K562 (cell line): ENCODE measurements around the gene RSBN1L. TPM values are rescaled to one million over a fixed set of nuclear protein-coding genes. Genes with fewer than 3 reads are reported as not detected.

Experiments used
- ATAC-seq: fragments of 200-7000 bp; cut with Tn5 transposase; 3 replicates; pipeline ENCODE4 v1.9.1; 2020; ENCODE audit warnings: moderate library complexity
- BruUV-seq: library from RNA; stranded (reverse); fragments of 400-500 nt; replicated peaks from 2 replicates; lab custom pipeline; 2021; lab: Mats Ljungman, UMichigan
- CTCF ChIA-PET: fragments of 300-600 bp; formaldehyde crosslinking; extraction: SDS; loops from one replicate; lab custom pipeline; 2021; ENCODE audit warnings: low intra/inter-chr PET ratio; lab: Yijun Ruan, JAX
- POLR2A ChIA-PET: fragments of 300-600, 350-650 bp; sonication (Branson Sonifier 250); formaldehyde crosslinking; extraction: SDS; loops from one replicate; lab custom pipeline; 2021; ENCODE audit warnings: antibody characterized with exemption, inconsistent platforms; lab: Yijun Ruan, JAX
- DNase-seq, 4 experiments: peaks; one replicate each; pipeline versions ENCODE4 v3.0.0 to v3.0.0-alpha.2; 2011 to 2018; ENCODE audit warnings: low spot score in 3 of 4, mixed read lengths in 3 of 4; ENCODE audit errors: extremely low read depth in 1 of 4
- FAIRE-seq: peaks from 2 replicates; lab custom pipeline; 2011; peaks lifted over from hg19 to GRCh38; lab: Jason Lieb, UNC
- H2AFZ ChIP-seq: 2 replicates; pipeline ENCODE4 v1.6.0; 2011; ENCODE audit warnings: low read depth, low read length, control low read depth, inconsistent platforms
- H3K27ac ChIP-seq: fragments of 200-600 bp; 3 replicates; pipeline ENCODE4 v1.8.0; 2011; ENCODE audit warnings: low read depth, mild to moderate bottlenecking, control low read depth, inconsistent platforms, low read length, moderate library complexity, mixed read lengths; ENCODE audit errors: extremely low read depth
- H3K27me3 ChIP-seq, 2 experiments: fragments of 300-600 bp in 1 of 2; 2 replicates in 1 of 2; 3 replicates in 1 of 2; pipeline versions ENCODE4 v1.6.0 to v1.8.0; 2011; ENCODE audit warnings: inconsistent platforms in 2 of 2, low read length in 2 of 2, mild to moderate bottlenecking in 1 of 2, mixed read lengths in 1 of 2, moderate library complexity in 1 of 2; ENCODE audit not compliant: control insufficient read depth in 2 of 2, insufficient read depth in 2 of 2
- H3K36me3 ChIP-seq: fragments of 300-600 bp; 3 replicates; pipeline ENCODE4 v1.8.0; 2011; ENCODE audit warnings: mild to moderate bottlenecking, low read length, inconsistent platforms; ENCODE audit not compliant: control insufficient read depth, insufficient read depth
- H3K4me1 ChIP-seq, 2 experiments: fragments of 200-600 bp in 1 of 2; replicated peaks in 1 of 2; 2 replicates in 1 of 2; 3 replicates in 1 of 2; pipeline versions ENCODE4 v1.5.1 to v1.8.0; 2011; ENCODE audit warnings: inconsistent platforms in 2 of 2, low read length in 2 of 2, mild to moderate bottlenecking in 1 of 2, mixed read lengths in 1 of 2, moderate library complexity in 1 of 2; ENCODE audit not compliant: control insufficient read depth in 2 of 2, insufficient read depth in 2 of 2
- H3K4me2 ChIP-seq: 2 replicates; pipeline ENCODE4 v1.6.1; 2011; ENCODE audit warnings: low read length, control low read depth, inconsistent platforms, mixed read lengths; ENCODE audit not compliant: insufficient read depth
- H3K4me3 ChIP-seq: fragments of 200-600 bp; sonication (generic), shearing (Covaris generic); 2 replicates; pipeline ENCODE4 v1.5.1; 2016; ENCODE audit warnings: control low read depth, inconsistent platforms
- H3K79me2 ChIP-seq: fragments of 200-600 bp; 3 replicates; pipeline ENCODE4 v1.8.0; 2011; ENCODE audit warnings: low read length, inconsistent platforms; ENCODE audit not compliant: control insufficient read depth, insufficient read depth
- H3K9ac ChIP-seq, 2 experiments: 2 replicates each; pipeline versions ENCODE4 v1.6.0 to v1.6.1; 2011; ENCODE audit warnings: low read depth in 2 of 2, low read length in 2 of 2, control low read depth in 1 of 2, inconsistent platforms in 1 of 2, mild to moderate bottlenecking in 1 of 2, mixed read lengths in 1 of 2; ENCODE audit not compliant: insufficient read depth in 1 of 2
- H3K9me1 ChIP-seq: one replicate; pipeline ENCODE4 v1.6.0; 2011; ENCODE audit warnings: inconsistent platforms, mild to moderate bottlenecking, low read length, moderate library complexity; ENCODE audit not compliant: control insufficient read depth, insufficient read depth
- H3K9me3 ChIP-seq: replicated peaks from 2 replicates; pipeline ENCODE4 v1.5.1; 2011; ENCODE audit warnings: low read depth, low read length, inconsistent platforms; ENCODE audit not compliant: control insufficient read depth, insufficient read depth
- H4K20me1 ChIP-seq: replicated peaks from 2 replicates; pipeline ENCODE4 v1.6.1; 2011; ENCODE audit warnings: low read length, inconsistent platforms, mixed read lengths; ENCODE audit not compliant: control insufficient read depth, insufficient read depth
- ATF4 ChIP-seq: fragments of 450-650 bp; formaldehyde crosslinking; IDR thresholded peaks from 2 replicates; pipeline ENCODE4 v1.4.0; 2022; ENCODE audit warnings: mild to moderate bottlenecking, moderate library complexity
- CC2D1A ChIP-seq: fragments of 450-650 bp; IDR thresholded peaks from 2 replicates; pipeline ENCODE4 v1.6.1; 2017; ENCODE audit warnings: mild to moderate bottlenecking
- DIDO1 ChIP-seq: fragments of 450-650 bp; IDR thresholded peaks from 2 replicates; pipeline ENCODE4 v1.6.1; 2016; ENCODE audit warnings: low read depth, missing biosample characterization, missing genetic modification characterization
- DMBX1 ChIP-seq: fragments of 250-450 bp; sonication (Bioruptor Pico); IDR thresholded peaks from 2 replicates; pipeline ENCODE4 v1.8.0; 2022; ENCODE audit warnings: inconsistent platforms, mild to moderate bottlenecking, moderate library complexity, borderline replicate concordance
- FOXO4 ChIP-seq: fragments of 450-650 bp; formaldehyde crosslinking; IDR thresholded peaks from 2 replicates; pipeline ENCODE4 v1.4.0; 2020; ENCODE audit warnings: mild to moderate bottlenecking, moderate library complexity
- IFI16 ChIP-seq: fragments of 250-450 bp; sonication (Bioruptor Pico); IDR thresholded peaks from 2 replicates; pipeline ENCODE4 v2.1.2; 2022; ENCODE audit warnings: mild to moderate bottlenecking, inconsistent platforms
- MCM5 ChIP-seq: fragments of 450-650 bp; IDR thresholded peaks from 2 replicates; pipeline ENCODE4 v1.6.1; 2016; ENCODE audit warnings: low read depth
- POLR2A ChIP-seq: fragments of 450-650 bp; conservative IDR thresholded peaks from 2 replicates; pipeline ENCODE4 v1.6.1; 2016
- SRSF9 ChIP-seq: fragments of 200-400 bp; formaldehyde crosslinking; IDR thresholded peaks from 2 replicates; pipeline ENCODE4 v1.6.1; 2017; ENCODE audit warnings: low read depth, low read length, borderline replicate concordance
- ZMIZ1 ChIP-seq, 2 experiments: fragments of 150-350 bp in 1 of 2; IDR thresholded peaks; 2 replicates each; pipeline ENCODE4 v1.6.1; 2012 to 2016; ENCODE audit warnings: low read depth in 2 of 2, low read length in 2 of 2, mild to moderate bottlenecking in 1 of 2, moderate library complexity in 1 of 2
- ZNF121 ChIP-seq: sonication (generic); formaldehyde crosslinking; conservative IDR thresholded peaks from 2 replicates; pipeline ENCODE4 v1.8.0; 2022; ENCODE audit warnings: missing genetic modification reagents
- WGBS: fragments of 100-300 bp; shearing (Covaris generic); methylation state at CpG from one replicate; pipeline ENCODE4 v1.1.6; 2016; ENCODE audit warnings: low coverage, mixed read lengths; ENCODE audit not compliant: insufficient coverage; ENCODE audit errors: missing lambda C conversion rate; 5-methylcytosine and 5-hydroxymethylcytosine counted together
- in situ Hi-C: fragments of 300-500 bp; cut with MboI; formaldehyde crosslinking; loops from 4 replicates; pipeline ENCODE4 v1.15.0; 2018; ENCODE audit warnings: inconsistent platforms, mixed read lengths
- intact Hi-C: fragments of 100-400 bp; cut with micrococcal nuclease; formaldehyde crosslinking; loops from 2 replicates; pipeline ENCODE4 v1.14.2; 2022
- polyA plus RNA-seq, 8 experiments: library from polyadenylated mRNA; depleted of rRNA in 4 of 8; stranded (reverse) in 5 of 8; unstranded in 3 of 8; fragments of >200 nt; fragmentation: Nextera tagmentation in 2 of 8; fragmentation: Illumina TruSeq in 1 of 8; extraction: Ambion mirVana in 2 of 8; extraction: Trizol in 1 of 8; gene quantifications; 2 replicates each; pipeline versions ENCODE4 v1.2.1 to v1.2.3, GENCODE V29; 2011 to 2014; ENCODE audit warnings: inconsistent platforms in 1 of 8, missing spikeins in 1 of 8
- total RNA-seq, 7 experiments: library from RNA; depleted of rRNA in 6 of 7; stranded (reverse); fragments of >200 nt in 6 of 7; fragmentation: Illumina TruSeq in 2 of 7; extraction: Trizol in 2 of 7; gene quantifications; 2 replicates each; pipeline versions ENCODE4 v1.2.1 to v1.2.3, GENCODE V29; 2011 to 2021; ENCODE audit warnings: low replicate concordance in 1 of 7

RSBN1L gene
- total and polyA plus RNA-seq, 9 of the 15 experiments (the other 6 are each of a cell fraction or from before 2014, with no cell fraction given), result 6.2 to 35.2 (median 20.1) TPM

- in situ Hi-C loops, result no loop called here
- H3K4me3 ChIP-seq, result no peak overlapping the region
- no peak for TF ChIP-seq ZNF121 (CRISPR knock-in tag)
- no peak for TF ChIP-seq IFI16 (CRISPR knock-in tag)
- TF ChIP-seq POLR2A, result no peak
- TF ChIP-seq, all 486 proteins: peak for 0
- Histone ChIP-seq H4K20me1 (no peaks in the 10 kb centered on the region), H3K9me3 (no peaks in the 10 kb centered on the region), H2AFZ (no peak overlapping the region), H3K36me3 (peaks cover 67% of the 10 kb centered on the region), H3K9me1 (no peaks in the 10 kb centered on the region), H3K4me1 (peaks cover 2 to 14% of the 10 kb centered on the region in 2 experiments; a peak in 4 of 5 replicates), H3K27ac (no peak overlapping the region), H3K9ac (no peak overlapping the region), H3K79me2 (peaks cover 56% of the 10 kb centered on the region), H3K4me2 (no peak overlapping the region), H3K27me3 (no peaks in the 10 kb centered on the region)
- no peak for FAIRE-seq
- no peak for ATAC-seq
- intact Hi-C loops, result no loop called here
- no TSS peak for BruUV-seq
- 95% methylated on average over 1 of the region's 1 CpG for WGBS
- no peak for DNase-seq
- ChIA-PET POLR2A (interaction anchor here (1.1 kb wide), 1 partner anchor 14 kb away, joined by 4 read pairs; no protein-coding TSS in a partner anchor), CTCF (no interaction called here)
Measured at GRCh38 chr7:77687747-77688144, 8.5 kb upstream of the RSBN1L start.

GRCh38 chr7:77690289-77690688, 6.0 kb upstream of the RSBN1L start:
- ChIA-PET POLR2A (interaction anchor here (0.8 to 1.0 kb wide), 2 partner anchors 8 to 13 kb away, joined by 3 read pairs; no protein-coding TSS in a partner anchor), CTCF (no interaction called here)
- H3K9me3 ChIP-seq, result no peaks in the 10 kb centered on the region
- H2AFZ ChIP-seq, result no peak overlapping the region
- FAIRE-seq, result no peak
- WGBS, result 87% methylated on average over 8 of the region's 8 CpGs
- peaks cover 10 to 21% of the 10 kb centered on the region in 2 experiments; a peak in 4 of 5 replicates for H3K4me1 ChIP-seq
- no TSS peak for BruUV-seq
- DNase-seq, result no peak
- no peak overlapping the region for H3K4me2 ChIP-seq
- peaks cover 79% of the 10 kb centered on the region for H3K79me2 ChIP-seq
- H3K27ac ChIP-seq, result no peak overlapping the region
- H4K20me1 ChIP-seq, result 0 out of 2 replicates have a peak, but pooled peaks cover 4% of the 10 kb centered on the region
- H3K9ac ChIP-seq, result no peak overlapping the region
- no peaks in the 10 kb centered on the region for H3K9me1 ChIP-seq
- intact Hi-C loops (no loop called here), in situ Hi-C loops (no loop called here)
- H3K36me3 ChIP-seq, result peaks cover 47% of the 10 kb centered on the region
- no peak overlapping the region for H3K4me3 ChIP-seq
- no peaks in the 10 kb centered on the region for H3K27me3 ChIP-seq
- ATAC-seq, result no peak
- TF ChIP-seq SRSF9, result no peak
- TF ChIP-seq MCM5, result no peak
- TF ChIP-seq ZMIZ1 (IDR thresholded peaks at IDR 0.05; ENCODE audit: low read depth in 2 of 2, low read length in 2 of 2), result no peak
- TF ChIP-seq DIDO1 (tag), result no peak
- no peak for TF ChIP-seq ATF4 (CRISPR knock-in tag)
- no peak for TF ChIP-seq FOXO4 (CRISPR knock-in tag)
- no peak for TF ChIP-seq CC2D1A
- no peak for TF ChIP-seq DMBX1 (CRISPR knock-in tag)
